ENCODE data around the gene SOD1.
"Not testable (repeated sequence)": the region's sequence is repeated elsewhere in the genome, so short reads cannot be mapped to it uniquely, and the experiment has no call there.

DNA sequence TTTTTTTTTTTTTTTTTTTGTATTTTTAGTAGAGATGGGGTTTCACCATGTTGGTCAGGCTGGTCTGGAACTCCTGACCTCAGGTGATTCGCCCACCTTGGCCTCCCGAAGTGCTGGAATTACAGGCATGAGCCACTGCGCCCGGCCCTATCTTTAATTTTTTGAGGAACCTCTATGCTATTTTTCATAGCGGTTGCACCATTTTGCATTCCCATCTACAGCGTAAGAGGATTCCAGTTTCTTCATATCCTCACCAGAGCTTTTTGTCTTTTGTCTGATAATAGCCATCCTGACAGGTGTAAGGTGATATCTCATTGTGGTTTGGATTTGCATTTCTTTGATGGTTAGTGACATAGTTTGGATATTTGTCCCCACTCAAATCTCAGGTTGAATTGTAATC is 27.6 kb upstream of the SOD1 start:
- not testable (repeated sequence) for TF ChIP-seq FOXA1 (IDR thresholded peaks at IDR 0.05); ELF4 (IDR thresholded peaks at IDR 0.05); FOXK2 (IDR thresholded peaks at IDR 0.05); ARNT (IDR thresholded peaks at IDR 0.05); FOXM1 (IDR thresholded peaks at IDR 0.05; ENCODE audit: borderline replicate concordance); TARDBP (IDR thresholded peaks at IDR 0.05); NFRKB (IDR thresholded peaks at IDR 0.05); SUZ12 (IDR thresholded peaks at IDR 0.05); SP1 (IDR thresholded peaks at IDR 0.05); HDGF (IDR thresholded peaks at IDR 0.05; ENCODE audit: borderline replicate concordance); BHLHE40 (IDR thresholded peaks at IDR 0.05; ENCODE audit: borderline replicate concordance); CTBP1 (IDR thresholded peaks at IDR 0.05; ENCODE audit: borderline replicate concordance)
- TF ChIP-seq, protein P1, sequence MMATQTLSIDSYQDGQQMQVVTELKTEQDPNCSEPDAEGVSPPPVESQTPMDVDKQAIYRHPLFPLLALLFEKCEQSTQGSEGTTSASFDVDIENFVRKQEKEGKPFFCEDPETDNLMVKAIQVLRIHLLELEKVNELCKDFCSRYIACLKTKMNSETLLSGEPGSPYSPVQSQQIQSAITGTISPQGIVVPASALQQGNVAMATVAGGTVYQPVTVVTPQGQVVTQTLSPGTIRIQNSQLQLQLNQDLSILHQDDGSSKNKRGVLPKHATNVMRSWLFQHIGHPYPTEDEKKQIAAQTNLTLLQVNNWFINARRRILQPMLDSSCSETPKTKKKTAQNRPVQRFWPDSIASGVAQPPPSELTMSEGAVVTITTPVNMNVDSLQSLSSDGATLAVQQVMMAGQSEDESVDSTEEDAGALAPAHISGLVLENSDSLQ (IDR thresholded peaks at IDR 0.05): not testable (repeated sequence)

Data from HEK293T (cell line).